Activated CD4-positive, alpha-beta T cell treated with anti-CD3 and anti-CD28 coated beads for 48 hours (primary cell): ENCODE data around the gene ATP1A2.
A peak's percentile ranks its signal among the peaks of the same experiment; 100 is the strongest.

Experiments used
- DNase-seq: peaks from one replicate; pipeline ENCODE4 v3.0.0-alpha.2; 2020

The ATP1A2 gene

DNA sequence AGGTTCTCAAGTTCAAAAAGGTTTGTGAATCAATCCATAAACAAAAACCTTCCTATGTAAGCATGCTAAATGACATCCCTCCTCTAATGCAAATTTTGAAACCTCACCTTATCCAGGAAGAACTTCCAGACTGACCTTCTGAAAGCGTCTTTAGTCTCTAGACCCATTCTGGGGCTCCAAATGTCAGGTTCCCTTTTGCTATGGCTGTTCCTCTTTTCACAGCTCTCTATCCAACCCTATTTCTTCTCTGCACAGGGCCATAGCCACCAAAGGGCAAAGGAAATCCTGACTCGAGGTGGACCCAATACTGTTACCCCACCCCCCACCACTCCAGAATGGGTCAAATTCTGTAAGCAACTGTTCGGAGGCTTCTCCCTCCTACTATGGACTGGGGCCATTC is 39.2 kb downstream of the ATP1A2 start:
- DNase-seq = no peak

DNA sequence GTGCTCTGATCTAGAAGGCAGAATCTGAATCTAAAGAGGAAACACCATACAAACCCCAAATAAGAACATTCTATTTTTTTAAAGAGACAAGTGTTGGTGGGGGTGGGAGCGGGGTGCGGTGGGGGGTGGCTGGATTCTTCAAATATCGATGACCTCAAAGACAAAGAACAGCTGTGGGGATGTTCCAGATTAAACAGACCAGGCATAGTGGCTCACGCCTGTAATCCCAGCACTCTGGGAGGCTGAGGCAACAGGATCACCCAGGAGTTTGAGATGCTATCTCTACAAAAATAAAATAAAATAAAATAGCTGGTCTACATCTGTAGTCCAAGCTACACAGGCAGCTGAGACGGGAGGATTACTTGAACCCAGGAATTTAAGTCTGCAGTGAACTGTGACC is 40.8 kb downstream of the ATP1A2 start:
- DNase-seq = no peak

DNA sequence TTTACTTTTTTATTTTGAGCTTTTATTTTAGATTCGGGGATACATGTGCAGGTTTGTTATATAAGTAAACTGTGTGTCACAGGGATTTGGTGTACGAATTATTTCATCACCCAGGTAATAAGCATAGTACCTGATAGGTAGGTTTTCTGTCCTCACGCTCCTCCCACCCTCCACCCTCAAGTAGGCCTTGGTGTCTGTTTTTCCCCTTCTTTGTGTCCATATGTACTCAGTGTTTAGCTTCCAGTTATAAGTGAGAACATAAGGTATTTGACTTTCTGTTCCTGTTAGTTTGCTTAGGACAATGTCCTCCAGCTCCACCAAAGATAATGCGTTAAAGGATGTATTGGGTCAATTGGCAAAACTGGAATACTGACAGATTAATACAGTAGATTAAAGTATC is 41.6 kb downstream of the ATP1A2 start:
- DNase-seq = no peak

DNA sequence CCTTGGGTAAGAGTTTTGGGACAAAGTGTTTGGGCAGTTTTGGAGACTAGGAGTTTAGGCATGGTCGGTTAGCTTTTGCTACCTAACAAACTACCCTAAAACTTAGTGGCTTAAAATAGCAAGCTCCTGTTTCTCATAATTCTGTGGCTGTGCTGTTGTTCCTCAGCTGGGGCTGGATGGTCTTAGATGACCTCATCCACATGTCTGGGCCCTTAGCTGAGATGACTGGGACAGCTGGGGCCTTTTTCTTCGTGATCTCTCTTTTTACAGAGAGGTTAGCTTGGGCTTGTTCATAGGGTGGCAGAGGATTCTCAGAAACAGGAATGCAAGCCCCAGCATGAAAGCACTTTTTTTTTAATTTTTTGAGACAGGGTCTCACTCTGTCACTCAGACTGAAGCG is 42.5 kb downstream of the ATP1A2 start:
- DNase-seq = no peak

DNA sequence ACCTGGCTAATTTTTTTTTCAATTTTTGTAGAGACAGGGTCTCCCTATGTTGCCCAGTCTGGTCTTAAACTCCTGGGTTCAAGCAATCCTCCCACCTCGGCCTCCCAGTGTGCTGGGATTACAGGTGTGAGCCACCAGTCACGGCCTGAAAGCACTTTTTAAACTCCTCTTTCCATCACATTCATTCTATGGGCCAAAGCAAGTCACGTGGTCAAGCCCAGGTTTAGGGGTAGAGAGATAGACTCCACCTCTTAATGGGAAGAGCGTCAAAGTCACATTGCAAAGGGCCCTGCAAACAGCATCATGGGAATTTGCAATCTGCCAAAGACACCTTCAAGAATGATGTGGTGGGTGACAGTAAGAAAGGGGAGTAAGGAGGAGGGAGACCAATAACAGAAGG is 43.0 kb downstream of the ATP1A2 start:
- no peak for DNase-seq

DNA sequence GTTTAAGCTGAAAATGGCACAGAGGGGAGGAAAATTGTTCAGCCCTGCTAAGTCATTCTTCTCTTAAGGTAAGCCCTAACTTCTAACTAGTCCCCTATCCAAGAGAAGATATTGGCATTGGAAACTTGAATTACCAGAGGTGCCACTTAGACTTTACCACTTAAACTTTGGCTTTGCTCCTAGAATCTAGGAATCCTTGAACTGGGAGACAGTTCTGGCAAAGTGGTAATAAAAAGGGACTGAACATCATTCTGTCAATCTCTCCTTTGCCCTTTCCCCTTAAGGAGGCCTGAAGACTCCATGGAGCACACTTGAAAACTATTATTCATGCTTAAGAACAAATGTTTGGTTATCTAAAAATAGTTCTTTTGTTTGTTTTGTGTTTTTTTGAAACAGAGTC is 44.3 kb downstream of the ATP1A2 start:
- DNase-seq = no peak

DNA sequence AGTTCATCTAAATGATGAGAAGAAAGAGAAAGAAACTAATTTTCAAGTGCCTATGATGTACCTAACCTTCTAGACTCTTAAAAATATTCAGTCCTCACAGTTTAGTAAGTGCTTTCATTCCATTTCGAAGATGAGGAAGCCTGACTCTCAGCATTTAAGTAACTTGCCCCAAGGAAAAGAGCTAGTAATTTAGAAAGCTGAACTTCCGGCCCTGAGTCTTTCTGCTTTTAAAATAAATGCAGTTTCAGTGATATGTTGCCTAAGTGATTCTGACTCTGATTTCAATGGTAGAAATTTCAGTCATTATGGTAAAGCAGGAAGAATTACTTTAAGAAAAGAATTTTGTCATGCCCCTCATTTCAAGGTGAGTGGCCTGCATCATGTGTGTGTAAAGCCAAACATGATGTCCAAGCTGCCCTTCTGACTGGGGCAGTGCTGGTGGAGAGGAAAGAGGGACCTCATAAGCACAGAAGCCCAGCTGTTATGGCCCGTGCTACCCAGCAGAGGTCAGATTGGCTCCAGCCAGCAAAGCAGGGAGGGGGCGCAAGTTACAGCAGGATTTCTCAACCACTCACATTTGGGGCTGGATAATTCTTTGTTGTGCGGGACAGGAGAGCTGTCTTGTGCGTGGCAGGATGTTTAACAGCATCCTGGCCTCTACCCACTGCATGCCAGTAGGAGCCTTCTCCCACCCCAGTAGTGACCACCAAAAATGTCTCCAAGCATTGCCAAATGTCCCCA is 46.6 kb downstream of the ATP1A2 start:
- DNase-seq = no peak

DNA sequence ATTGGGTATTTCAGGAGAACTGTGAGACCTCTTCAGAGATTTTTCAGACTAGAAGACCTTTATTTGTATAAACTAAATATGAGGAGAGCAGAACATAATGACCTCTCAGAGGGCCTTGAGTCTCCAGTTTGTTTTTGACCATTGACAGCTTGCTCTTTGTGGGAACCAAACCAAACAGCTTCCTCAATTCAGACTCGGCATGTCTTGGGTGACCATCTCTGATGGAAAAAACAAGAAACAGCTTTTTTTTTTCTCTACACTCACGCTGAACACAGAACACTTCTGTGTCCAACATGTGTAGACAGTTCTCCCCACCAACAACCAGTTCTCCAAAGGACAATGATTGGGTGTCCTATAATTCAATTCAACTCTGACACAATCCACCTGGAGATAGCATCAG is 47.4 kb downstream of the ATP1A2 start:
- no peak for DNase-seq

DNA sequence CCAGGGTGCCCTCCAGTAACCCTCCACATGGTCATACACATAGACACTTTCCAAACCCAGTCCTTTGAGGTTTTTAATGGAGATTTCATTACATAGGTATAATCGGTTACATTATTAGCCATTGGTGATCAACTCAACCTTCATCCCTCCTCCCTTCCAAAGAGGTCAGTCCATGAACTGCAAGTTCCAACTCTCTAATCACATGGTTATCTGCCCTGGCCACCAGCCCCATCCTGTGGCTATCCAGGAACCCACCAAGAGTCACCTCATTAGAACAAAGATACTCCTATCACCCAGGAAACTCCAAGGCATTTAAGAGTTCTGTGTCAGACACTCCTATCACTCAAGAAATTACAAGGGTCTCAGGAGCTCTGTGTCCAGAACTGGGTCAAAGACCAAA is 48.1 kb downstream of the ATP1A2 start:
- DNase-seq = no peak

DNA sequence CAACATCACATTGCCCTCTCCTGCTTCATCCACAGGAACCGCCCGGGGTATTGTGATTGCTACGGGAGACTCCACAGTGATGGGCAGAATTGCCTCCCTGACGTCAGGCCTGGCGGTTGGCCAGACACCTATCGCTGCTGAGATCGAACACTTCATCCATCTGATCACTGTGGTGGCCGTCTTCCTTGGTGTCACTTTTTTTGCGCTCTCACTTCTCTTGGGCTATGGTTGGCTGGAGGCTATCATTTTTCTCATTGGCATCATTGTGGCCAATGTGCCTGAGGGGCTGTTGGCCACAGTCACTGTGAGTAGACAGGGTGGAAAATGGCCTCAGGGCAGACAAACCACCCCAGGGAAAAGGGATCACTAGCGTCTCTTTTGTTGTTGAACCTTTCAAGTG is 48.6 kb downstream of the ATP1A2 start:
- DNase-seq = no peak

DNA sequence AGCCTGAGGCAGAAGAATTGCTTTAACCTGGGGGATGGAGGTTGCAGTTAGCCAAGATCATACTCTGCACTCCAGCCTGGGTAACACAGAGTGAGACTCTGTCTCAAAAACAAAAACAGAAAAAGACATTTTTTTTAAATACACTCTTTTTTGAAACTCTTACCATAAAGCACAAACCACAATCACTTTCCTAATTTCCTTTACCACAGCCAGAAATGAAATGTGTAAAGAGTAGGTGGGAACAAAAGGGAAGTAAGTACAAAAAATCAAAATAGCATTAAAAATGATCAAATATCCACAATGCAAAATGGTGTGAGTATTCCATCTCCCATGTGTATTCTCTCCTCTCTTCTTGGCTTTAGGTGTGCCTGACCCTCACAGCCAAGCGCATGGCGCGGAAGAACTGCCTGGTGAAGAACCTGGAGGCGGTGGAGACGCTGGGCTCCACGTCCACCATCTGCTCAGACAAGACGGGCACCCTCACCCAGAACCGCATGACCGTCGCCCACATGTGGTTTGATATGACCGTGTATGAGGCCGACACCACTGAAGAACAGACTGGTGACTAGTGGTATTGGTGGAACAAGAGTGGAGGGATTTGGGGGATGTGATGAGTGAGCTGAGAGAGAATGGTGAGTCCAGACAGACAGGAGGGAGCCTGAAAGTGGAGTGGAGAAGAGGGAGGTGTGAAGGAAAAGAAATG is 50.8 kb downstream of the ATP1A2 start:
- no peak for DNase-seq

DNA sequence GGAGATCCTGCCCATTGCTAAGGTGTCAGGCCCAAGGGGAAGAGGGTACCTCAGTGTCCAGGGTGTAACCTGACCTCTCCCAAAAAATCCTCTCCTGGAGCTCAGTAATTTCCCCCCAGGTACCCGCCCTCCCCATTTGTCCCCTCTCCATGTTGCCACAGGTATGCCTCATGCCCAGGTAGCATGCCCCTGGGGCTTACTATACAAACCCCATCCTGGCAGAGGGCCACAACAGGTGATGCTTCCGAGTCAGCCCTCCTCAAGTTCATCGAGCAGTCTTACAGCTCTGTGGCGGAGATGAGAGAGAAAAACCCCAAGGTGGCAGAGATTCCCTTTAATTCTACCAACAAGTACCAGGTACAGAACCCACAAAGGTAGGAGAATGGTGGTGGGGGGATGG is 51.5 kb downstream of the ATP1A2 start:
- DNase-seq = no peak

DNA sequence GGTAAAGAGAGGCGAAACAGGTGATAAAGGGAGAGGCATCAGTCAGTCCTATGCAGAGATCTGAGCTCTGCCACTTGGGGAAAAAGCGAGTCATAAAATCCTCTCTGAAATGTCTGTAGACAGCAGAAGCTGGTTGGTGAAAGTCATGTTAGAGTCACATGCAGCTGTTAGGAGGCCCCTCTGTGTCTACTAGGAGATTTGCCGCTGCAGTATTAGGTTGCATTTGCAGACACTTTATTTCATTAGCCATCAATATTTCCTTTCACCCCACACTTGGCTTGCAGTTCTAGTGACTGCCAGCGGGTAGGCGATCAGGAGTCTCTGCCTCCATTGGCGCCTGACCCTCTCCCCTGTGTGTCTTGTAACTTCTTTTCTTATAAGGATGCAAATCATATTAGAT is 52.0 kb downstream of the ATP1A2 start:
- DNase-seq = peak; percentile 32

DNA sequence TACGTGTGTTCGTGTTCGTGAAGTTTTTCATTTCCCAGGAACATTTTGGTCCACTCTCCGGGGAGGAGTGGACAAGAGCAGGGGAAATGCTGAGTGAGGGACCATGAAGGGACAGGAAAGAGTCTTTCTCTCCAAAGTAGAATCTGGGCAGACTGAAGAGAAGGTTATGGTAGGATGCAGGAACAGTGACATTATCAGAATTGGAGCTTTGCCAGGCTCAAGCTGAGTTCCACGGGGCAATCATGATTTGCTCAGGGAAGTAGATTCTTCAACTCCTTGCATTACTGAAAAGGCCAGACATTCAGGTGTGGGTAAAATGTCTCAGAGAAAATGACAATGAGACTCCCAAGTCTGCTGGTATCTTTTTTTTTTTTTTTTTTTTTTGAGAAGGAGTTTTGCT is 52.5 kb downstream of the ATP1A2 start:
- DNase-seq = no peak

DNA sequence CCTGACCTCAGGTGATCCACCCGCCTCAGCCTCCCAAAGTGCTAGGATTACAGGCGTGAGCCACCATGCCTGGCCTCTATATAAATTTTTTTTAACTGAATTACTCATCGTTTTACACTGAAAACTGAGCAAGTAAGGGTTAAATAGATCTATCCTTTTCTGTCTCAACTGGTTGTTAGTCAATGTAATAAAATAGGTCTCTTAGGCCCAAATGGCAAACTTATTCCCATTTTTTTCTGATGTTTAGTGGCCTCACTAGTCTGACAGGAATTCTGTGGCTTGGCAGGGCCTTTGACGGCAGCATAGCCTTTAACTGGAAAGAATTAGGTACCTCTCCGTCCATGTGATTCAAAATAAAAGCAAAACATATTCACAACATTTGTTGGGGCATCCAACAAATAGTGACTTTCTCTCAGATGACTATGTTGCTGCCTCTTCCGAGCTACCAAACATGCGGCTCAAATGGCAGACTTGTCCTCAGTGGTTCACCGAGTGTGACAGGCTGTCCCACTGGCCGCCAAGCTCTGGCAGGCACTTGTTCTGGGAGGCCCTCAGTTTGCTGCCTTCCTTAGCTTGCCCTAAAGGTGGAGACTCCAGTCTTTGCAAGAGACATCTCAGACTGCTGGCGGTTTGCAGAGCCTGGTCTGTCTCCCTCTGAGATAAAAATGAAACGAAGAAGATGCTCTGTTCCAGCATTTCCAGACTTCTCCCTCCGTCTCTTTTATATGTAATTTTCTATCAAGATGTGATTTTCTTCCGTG is 53.2 kb downstream of the ATP1A2 start:
- no peak for DNase-seq

DNA sequence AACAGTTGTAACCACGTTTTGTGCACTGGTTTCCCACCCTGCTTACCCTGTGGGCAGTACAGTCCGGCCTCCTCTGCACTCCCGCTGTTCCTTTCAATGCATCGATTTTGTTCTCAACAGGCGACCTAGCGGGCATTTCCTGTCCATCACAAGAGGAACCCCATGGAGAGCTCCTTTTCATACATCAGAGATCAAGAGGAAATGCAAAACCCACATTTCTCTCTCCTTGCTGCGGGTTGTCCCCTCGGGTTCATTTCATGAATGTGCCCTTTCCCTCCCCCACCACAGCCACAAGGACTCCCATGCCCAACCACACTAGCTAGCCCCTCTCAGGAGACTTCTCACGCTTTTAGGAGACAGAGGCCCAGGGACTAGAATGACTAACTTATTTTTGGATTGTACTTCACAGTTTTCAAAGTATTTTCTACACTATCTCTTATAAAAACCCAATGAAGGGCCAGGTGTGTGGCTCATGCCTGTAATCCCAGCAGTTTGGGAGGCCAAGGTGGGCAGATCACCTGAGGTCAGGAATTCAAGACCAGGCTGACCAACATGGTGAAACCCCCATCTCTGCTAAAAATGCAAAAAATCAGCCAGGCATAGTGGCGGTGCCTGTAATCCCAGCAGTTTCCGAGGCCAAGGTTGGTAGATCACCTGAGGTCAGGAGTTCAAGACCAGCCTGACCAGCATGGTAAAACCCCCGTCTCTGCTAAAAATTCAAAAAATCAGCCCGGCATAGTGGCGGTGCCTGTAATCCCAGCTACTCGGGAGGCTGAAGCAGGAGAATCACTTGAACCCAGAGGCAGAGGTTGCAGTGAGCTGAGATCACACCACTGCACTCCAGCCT is 54.2 kb downstream of the ATP1A2 start:
- peak; percentile 57 for DNase-seq

DNA sequence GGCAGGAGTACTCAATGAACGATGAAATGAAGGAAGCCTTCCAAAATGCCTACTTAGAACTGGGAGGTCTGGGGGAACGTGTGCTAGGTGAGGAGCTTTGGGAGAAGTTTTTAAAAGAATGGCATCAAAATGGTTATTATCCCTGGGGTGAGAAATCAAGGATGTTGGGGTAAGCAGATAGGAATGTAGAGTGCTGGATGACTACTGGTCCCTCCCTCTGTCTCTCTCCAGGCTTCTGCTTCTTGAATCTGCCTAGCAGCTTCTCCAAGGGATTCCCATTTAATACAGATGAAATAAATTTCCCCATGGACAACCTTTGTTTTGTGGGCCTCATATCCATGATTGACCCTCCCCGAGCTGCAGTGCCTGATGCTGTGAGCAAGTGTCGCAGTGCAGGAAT is 55.8 kb downstream of the ATP1A2 start:
- no peak for DNase-seq

DNA sequence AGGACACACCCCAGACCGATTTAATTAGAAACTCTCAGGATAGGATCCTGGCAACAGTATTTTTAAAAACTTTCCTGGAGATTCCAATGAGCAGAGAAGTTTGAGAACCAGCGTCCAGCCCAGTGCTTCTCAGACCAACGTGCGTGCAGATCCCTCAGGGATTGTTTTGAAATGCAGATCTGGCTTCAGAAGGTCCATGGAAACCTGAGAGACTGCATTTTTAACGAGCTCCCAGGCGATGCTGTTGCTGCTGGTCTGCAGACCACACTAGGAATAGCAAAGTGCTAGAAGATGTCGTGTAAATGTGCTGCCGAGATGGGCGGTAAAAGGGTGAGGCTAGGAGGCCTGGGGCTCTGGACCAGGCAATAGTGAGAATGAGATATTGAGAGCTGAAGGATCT is 56.4 kb downstream of the ATP1A2 start:
- no peak for DNase-seq

DNA sequence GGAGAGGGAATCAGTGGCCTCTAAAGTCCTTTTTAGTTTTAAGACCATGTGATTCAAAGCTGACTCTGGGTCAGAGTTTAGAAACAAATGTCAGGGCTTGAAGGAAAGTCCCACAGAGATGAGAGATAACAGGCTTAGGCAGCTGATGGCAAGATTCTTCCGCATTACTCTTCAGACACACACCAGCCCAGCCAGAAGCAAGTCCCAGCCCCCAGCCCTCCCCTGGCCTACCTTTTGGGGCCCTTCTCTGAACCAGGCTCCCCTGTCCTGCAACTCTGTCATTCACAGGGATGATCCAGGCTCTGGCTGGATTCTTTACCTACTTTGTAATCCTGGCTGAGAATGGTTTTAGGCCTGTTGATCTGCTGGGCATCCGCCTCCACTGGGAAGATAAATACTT is 61.7 kb downstream of the ATP1A2 start:
- no peak for DNase-seq

DNA sequence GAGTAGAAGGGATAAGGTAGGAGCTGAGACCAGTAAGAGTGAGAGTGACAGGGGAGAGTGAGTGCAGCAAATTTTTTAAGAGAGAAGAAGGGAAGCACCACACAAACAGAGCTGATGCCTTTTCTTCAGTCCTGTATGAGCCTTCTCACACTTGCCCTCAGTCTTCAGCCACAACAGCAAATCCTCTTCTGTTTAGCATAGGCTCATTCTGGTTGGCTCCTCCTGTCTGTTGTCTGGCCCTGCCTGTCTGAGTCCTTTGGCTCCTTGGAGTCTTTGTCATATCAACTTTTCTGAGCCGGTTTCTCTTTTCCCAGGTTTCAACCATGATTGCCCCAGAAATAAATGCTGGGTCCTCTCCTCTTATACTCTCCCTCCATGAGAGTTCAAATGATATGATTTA is 62.1 kb downstream of the ATP1A2 start:
- no peak for DNase-seq

DNA sequence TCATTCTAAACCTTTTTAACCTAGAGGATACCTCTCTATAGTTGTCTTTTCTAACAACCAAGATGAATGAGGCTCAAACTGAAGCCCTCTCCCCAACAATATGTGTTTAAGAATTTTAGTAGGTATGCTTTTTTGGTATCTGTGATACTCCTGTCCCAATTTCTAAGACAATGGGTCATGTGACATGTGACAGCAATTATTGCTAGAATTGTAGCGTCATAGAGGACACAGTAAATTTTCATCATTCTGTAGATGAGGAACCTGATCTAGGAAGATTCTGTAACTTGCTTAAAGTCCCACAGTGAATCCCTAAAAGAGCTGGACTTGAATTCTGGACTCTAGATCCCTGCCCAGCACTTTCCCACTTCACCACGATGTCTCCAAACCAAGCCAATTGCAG is 63.2 kb downstream of the ATP1A2 start:
- DNase-seq = no peak

DNA sequence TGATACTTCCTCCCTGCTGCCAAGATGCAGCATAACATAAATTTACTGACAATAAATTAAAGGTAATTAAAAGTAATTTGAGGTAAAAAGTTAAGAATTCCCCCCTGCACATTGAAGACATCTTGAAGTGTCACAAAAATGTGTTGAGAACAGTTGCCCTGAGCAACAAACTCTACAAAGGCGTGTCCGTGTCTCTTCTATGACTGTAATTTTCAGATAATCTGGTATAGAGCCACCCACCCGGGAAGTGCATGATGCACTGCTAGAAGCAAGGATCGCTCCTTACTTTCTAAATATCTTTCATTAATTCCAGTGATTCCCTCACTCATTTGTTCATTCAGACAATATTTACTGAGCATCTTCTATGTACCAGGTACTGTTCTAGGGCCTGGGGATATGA is 63.8 kb downstream of the ATP1A2 start:
- DNase-seq = no peak

DNA sequence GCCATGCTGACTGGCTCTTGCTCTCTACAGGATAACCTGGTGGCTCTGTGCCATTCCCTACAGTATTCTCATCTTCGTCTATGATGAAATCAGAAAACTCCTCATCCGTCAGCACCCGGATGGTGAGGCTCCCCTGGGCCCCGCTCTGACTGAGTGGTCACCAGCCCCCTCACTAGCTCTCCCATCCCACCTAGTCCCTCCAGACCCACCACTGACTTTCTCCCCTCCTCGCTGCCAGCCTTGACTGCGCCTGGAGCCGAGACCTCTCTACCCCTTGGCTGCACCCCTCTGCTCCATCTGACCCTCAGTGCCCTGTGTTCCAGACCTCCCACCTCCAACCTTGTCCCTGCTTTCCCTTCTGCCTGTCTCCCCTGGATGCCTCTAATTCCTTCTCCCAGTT is 70.7 kb downstream of the ATP1A2 start:
- no peak for DNase-seq
